HG03469 (cell line): ENCODE data around the gene SCFD2.
"Not testable (repeated sequence)": the region's sequence is repeated elsewhere in the genome, so short reads cannot be mapped to it uniquely, and the experiment has no call there.

Experiments
- ATAC-seq: cut with Tn5 transposase; IDR thresholded peaks from one replicate; pipeline ENCODE4 v1.9.1; 2021; ENCODE audit warnings: mild to moderate bottlenecking, moderate library complexity, moderate number of reproducible peaks; ENCODE audit not compliant: unreplicated experiment

The SCFD2 gene

DNA sequence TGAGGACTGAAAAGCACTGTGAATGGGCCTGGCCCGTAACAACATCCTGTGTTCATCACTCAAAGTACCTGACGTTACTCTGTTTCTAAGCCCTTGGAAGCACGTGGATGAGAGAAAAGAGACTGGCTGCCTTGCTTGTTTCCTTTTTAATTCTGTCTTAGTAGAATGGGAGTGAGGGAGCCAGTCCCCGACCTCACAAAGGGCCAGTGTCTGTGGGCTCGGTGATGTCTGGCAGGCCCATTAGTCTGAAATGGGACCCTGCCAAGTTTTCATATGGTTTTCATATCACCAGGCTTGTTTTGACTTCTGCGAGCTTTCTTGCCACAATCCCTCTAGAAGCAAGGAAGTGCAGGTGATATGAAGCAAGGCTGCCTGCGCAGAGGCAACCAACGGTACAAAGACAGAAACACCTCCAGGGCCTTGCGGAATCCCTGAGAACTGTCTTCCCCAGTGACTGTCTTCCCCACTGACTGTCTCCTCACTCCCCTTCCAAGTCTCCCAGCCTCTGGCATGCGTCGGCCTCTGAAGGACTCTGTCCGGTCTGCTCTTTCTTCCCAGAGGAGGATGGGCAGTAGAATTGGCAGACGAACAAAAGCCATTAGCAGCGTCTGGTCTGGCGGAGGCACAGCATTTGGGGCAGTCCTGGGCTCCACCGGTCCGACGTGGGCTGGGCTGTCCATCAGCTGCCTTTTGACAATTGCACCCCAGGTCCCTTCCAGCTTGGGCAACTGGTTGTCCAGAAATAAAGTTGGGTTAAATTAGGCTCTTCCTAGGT, 524.0 kb downstream of the SCFD2 start:
- no peak for ATAC-seq

DNA sequence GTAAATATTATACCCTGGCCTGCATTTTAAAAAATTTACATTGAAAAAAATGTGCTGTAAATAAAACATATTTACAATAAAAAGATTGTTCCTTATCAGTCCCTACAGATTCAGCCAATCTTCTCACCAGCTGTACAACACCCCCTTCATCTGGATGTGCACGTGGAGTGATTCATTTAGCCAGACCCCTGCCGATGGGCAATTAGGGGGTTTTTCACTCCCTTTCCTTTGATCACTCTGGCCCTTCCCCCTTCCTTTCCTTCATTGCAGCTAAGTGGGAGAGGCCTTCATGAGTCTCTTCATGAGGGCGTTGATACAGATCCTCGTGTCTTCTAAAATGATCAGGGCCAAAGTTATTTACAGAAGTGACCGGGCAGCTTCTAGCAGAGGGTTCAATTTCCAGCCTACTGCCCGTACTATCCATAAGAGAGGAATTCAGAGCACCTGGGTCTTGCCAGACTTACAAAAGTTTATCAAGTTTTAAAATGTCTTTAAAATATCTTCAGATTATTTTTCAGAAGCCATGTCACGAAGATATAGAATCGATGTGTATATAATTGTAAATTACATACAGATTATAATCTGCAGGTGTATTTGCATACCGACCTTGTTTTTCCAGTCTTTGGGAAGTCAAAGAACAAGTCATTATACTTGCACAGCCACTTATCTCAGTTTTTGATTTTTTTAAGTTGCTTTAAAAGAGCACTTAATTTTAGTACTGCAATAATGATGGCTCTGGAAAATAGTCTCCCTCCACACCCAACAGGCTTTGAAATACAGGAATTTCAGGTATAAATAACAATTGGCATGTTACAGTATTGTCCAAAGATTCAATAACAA, 525.1 kb downstream of the SCFD2 start:
- no peak for ATAC-seq

DNA sequence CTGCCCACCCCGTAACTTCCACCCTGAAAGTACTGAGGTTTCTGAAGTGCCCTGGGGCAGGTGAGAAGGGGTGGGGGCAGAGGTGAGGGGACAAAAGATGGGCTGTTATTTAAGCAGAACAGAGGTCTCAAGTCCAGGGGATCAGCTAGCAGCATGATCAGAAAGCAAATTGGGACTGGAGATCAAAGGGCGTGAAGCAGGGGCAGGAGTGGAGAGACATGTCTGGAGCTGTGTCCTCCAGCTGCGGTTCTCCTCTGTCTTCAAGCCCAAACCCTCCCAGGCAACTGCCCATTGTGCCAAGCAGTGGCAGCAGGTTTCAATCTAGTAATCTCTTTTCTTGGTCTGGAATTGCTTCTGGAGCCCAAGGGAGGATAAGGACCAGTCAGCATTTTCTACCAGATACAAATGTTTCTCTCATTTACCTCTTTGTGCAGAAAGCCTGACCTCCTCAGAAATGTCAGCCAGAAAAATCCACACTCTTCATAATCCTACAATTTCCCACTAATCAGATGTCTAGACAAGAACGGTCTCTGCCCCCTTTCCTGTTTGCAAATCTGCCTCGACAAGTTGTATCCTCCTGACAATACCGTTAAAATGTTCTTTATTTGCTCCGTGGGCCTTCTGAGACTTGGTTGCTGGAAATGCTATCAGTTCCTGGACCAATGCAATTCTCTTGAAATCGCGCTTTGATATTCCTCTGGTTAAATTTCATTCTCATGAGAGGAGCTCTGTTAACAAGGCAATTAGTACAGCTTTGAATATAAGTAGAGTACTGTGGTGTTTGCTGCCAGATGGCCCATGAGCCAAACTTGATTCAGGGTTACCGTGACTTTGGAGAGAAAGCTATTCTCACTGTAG, 526.9 kb downstream of the SCFD2 start:
- no peak for ATAC-seq

DNA sequence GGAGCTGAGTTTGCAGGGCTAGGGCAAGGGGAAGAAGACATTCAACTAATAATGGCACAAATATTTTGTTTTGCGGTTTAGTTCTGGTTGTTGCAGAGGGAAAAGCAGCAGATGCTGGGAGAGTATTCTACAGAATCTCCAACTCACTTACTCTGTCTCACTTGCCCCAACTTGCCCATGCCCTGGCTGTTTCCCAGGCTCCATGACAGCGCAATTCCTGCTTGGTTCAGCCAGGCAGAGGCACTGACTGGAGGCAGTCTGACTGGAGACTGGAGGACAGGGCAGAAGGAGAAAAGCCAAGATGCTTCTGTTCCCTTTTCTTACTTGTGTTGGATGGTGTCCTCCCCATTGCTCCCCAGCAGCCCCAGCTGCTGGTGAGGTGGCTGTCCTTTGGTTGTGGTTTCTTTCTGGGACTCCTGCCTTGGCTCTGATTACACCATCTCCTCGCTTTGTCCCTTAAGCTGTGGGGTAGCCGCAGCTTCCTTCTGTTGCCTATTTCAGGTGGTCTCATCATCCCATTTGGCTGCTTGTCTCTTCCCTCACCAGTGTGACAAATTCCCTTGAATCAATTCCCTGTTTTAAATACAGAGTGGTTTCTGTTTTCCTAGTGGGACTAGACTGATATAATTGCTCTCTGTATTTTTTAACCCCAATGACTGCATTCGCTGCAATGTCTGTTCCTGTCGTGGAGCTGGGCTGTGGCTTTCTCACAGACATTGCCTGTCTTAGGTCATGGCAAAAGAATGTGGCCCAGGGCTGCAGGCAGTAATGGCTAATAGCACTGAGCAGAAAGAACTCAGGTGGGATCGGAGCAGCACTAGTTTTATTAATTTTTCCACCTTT, 527.9 kb downstream of the SCFD2 start:
- ATAC-seq = no peak

DNA sequence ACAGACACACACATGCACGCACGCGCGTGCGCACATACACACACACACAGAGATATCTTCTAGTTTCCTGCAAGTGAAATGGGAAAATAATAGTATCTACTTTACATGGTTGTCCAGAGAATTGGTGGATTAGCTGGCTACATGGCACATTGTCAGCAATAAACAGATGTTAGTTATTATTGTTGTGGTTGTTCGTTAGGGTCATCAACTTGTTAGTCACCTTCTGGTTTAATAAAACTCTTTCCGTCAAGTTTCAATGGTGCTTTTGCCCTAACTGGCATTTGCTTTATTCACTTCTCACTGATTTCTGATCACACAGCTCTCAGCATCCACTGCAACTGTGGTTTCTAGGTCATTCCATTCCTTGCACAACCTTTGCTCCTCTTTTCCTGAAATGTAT, 529.2 kb downstream of the SCFD2 start:
- no peak for ATAC-seq

DNA sequence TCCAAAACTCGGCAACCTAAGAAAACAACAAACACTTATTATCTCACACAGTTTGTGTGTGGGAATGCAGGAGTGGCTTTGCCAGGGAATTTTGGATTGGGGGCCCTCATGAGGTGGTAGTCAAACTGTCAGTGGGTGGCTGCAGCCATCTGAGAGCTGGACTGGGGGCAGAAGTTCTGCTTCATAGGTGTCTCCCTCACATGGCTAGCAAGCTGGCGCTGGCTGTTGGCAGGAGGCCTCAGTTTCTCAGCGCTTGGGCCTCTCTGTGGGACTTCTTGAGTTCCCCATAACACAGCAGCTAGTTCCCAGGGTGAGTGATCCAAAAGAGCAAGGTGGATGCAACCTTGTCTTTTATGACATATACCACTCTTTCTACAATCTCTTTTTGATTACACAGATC, 529.7 kb downstream of the SCFD2 start:
- ATAC-seq = no peak

DNA sequence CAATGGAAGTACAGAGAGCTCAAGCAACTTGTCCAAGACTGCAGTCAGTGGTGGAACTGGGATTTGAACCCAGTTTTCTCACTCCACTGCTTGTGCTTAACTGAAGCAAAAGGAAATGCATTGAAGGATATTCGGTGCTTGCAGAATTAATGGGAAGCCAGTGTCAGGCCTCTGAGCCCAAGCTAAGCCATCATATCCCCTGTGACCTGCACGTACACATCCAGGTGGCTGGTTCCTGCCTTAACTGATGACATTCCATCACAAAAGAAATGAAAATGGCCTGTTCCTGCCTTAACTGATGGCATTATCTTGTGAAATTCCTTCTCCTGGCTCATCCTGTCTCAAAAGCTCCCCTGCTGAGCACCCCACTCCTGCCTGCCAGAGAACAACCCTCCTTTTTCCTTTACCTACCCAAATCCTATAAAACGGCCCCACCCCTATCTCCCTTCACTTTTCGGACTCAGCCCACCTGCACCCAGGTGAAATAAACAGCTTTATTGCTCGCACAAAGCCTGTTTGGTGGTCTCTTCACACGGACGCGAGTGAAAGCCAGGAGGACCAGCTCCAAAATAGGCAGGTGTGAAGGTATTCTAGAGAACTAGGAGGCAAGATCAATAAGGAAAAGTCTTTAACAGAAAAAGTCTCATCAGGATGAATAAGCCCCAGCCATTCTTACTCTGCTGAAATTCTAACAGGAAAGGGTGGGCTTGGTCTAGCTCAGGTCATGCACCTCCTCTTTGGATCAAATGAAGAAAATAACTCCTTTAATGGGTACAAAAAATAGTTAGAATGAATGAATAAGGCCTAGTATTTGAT, 531.0 kb downstream of the SCFD2 start:
- ATAC-seq = not testable (repeated sequence)

DNA sequence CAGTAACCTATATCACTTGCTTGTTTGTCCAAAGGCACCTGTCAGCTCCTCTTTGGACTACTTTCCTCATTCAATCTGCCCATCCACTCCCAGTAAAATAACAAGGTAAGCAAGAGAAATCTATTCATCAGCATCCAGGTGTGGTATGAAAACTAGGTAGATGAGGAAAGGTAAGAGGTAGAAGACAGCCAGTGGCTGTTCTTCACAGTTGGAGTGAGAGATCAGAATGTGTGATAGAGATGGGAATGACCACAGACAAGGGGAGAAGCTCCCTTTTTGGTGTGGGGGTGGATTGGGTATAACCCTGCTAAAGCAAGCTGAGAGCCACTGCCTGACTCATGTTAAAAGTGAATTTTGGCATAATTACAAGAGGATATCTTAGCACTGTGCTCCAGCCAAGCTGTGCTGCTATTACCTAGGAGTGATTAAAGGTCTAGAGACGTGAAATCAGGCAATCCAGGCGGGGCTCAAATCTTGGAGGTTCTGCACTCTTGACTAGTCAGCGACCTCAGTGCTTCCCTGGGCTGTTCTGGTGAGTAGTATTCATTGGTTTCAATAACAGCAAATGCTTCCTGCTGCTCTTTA, 531.8 kb downstream of the SCFD2 start:
- ATAC-seq = no peak

DNA sequence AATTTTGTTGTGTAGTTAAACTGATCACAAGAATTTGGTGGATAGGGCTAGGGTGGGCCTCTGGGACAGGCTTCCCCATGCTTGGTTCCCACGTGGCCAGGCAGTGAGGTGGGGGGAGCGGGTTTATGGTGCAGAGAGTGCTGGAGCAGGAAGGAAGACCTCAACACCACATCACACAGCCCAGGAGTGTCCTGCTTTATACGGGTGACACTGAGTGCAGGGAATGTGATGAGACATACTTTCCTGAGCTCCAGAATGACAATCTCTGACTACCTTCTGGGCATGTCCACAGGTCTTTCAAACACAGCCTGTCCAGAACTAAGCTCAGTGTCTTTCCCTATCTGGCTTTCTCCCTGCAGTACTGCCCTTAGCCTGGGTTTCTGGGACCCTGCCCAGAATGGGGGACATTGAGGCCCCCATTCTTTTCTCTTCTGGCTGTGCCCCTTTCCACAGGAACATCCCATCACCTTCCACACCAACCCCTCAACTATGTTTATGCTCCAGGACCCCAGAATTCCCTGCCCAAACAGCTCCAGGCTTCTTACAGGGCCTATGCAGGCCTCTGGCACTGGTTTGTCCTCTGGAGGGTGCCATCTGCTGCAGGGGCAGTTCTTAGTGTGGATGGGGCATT, 540.3 kb downstream of the SCFD2 start:
- no peak for ATAC-seq

DNA sequence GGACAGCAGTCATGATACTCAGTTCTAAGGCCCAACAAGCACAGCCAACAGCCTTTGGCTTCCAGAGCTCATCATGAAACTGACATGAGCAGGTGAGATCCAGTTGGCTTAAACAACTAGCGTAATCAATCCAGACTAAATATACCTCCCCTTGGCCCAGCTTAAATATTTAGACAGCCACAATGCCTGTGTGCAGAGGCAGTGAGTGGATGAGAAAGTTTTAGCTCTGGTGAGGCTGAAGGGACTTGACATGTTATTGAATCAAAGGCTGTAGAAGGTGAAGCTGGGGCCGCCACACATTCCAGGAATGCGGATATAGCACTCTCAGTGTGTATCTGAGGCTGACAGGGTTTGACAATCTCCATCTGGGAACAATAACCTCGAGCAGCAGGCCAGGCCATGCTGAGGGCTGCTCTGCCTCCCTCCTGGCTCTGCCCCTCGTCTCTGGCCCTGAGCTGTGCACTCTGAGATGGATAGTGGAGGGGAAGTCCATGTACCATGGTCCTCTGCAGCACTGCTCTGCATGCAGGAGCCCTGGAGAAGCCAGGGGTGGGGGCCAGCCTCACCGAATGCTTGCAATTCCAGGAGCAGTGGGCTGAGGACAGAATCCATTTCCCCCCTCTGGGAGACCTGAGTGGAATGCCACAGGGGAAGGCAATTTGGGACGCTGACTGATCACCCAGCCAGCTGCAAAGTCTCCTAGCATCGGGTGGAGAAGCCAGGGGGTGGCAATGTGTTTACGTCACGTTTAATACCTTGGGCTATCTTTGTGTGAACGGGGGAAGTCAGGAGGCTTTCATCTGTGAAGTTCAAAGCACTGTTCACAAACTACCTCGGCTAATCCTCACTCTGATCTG, 541.0 kb downstream of the SCFD2 start:
- no peak for ATAC-seq

DNA sequence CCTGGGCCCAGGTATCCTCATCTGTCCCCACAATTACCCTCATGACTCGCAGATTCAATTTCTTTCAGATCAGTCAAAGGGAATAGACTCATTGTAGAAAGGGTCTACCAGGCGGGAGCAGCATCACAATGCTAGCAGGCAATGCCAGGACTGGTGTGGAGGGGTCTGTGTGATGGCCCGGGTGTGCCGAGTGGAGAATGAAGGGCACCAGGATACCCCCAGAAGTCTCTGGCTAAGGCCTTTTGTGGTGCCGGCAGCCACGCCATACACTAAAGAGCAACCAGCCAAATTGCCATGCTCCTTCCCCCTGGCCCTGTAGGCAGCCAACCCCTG, 541.6 kb downstream of the SCFD2 start:
- ATAC-seq = no peak

DNA sequence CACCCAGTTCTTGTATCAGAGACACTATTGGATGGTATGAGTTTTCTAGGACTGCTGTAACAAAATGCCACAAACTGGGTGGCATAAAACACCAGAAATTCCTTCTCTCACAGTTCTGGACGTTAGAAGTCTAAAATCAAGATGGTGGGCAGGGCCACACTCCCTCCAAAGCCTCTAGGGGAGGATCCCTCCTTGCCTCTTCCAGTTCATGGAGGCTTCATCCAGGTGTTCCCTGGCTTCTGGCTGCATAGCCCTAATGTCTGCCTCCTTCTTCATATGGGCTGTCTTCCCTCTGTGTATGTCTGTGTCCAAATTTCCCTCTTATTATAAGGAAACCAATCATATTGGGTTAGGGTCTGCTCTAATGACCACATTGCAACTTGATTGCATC, 542.2 kb downstream of the SCFD2 start:
- ATAC-seq = no peak
